HG03135 (cell line): ENCODE data around the gene SLC19A1.

Experiments used
- ATAC-seq: cut with Tn5 transposase; IDR thresholded peaks from one replicate; pipeline ENCODE4 v1.9.1; 2021; ENCODE audit warnings: mild to moderate bottlenecking, moderate library complexity; ENCODE audit not compliant: unreplicated experiment

Gene SLC19A1

GRCh38 chr21:45494135-45494850 is 47.9 kb downstream of the SLC19A1 start:
- no peak for ATAC-seq

GRCh38 chr21:45493401-45494001 is 48.7 kb downstream of the SLC19A1 start:
- ATAC-seq, result no peak

GRCh38 chr21:45492765-45493164 is 49.5 kb downstream of the SLC19A1 start:
- ATAC-seq, result no peak

- no peak for ATAC-seq
Observed at GRCh38 chr21:45491623-45492022, 50.6 kb downstream of the SLC19A1 start.

- no peak for ATAC-seq
Observed at GRCh38 chr21:45491056-45491455, 51.2 kb downstream of the SLC19A1 start.

- ATAC-seq, result no peak
Observed at GRCh38 chr21:45490049-45490731, 52.0 kb downstream of the SLC19A1 start.

- ATAC-seq, result no peak
Observed at GRCh38 chr21:45489722-45489982, 52.6 kb downstream of the SLC19A1 start.

GRCh38 chr21:45488931-45489721 is 53.1 kb downstream of the SLC19A1 start:
- ATAC-seq, result no peak

- no peak for ATAC-seq
Observed at GRCh38 chr21:45487891-45488600, 54.2 kb downstream of the SLC19A1 start.

GRCh38 chr21:45487161-45487806 is 55.0 kb downstream of the SLC19A1 start:
- ATAC-seq, result no peak

- no peak for ATAC-seq
Observed at GRCh38 chr21:45486443-45487160, 55.6 kb downstream of the SLC19A1 start.

- no peak for ATAC-seq
Observed at GRCh38 chr21:45485686-45486442, 56.4 kb downstream of the SLC19A1 start.

- no peak for ATAC-seq
Observed at GRCh38 chr21:45484318-45484717, 57.9 kb downstream of the SLC19A1 start.

- no peak for ATAC-seq
Observed at GRCh38 chr21:45482899-45483821, 59.1 kb downstream of the SLC19A1 start.

GRCh38 chr21:45481977-45482898 is 60.0 kb downstream of the SLC19A1 start:
- ATAC-seq, result no peak

- ATAC-seq, result no peak
Observed at GRCh38 chr21:45481566-45481965, 60.7 kb downstream of the SLC19A1 start.
